ENCODE measurements around the gene EMILIN3. TPM values are rescaled to one million over a fixed set of nuclear protein-coding genes. Genes with fewer than 3 reads are reported as not detected.
A peak's percentile ranks its signal among the peaks of the same experiment; 100 is the strongest.

Gene EMILIN3
- total and polyA plus RNA-seq, 2 experiments from 2014 or later = not detected

GRCh38 chr20:41342474-41343464 is 23.8 kb downstream of the EMILIN3 start:
- Histone ChIP-seq H2AFZ (no peak overlapping the region), H3K36me3 (ENCODE audit: low read depth) (no peaks in the 10 kb centered on the region), H3K9me2 (ENCODE audit: insufficient read depth) (no peaks in the 10 kb centered on the region), H3K79me2 (ENCODE audit: insufficient read depth) (0 out of 2 replicates have a peak, but pooled peaks cover 9% of the 10 kb centered on the region), H3F3A (ENCODE audit: insufficient read depth) (no peaks in the 10 kb centered on the region), H3K27ac (no peak overlapping the region), H4K20me1 (ENCODE audit: insufficient read depth) (no peaks in the 10 kb centered on the region), H3K9me3 (ENCODE audit: low read depth) (no peaks in the 10 kb centered on the region), H3K9ac (no peak overlapping the region), H3K4me1 (ENCODE audit: insufficient read depth) (no peaks in the 10 kb centered on the region), H3K27me3 (replicated peaks; ENCODE audit: insufficient read depth) (no peaks in the 10 kb centered on the region), H3K4me3 (no peak overlapping the region), H3K4me2 (ENCODE audit: unreplicated experiment) (no peak overlapping the region)
- no peak for DNase-seq
- WGBS, 2 experiments (ENCODE audit: low coverage in 1 of 2, low lambda C conversion rate in 2 of 2, missing lambda C conversion rate in 2 of 2) = 90 to 92% methylated on average over 8 to 9 of the region's 9 CpGs
- in situ Hi-C loops (cut with MboI) = loop anchor here (10.0 to 25.0 kb wide), 2 partner anchors 168 to 355 kb away; no protein-coding TSS in a partner anchor
- TF ChIP-seq EZH2phosphoT487 (IDR thresholded peaks at IDR 0.05; ENCODE audit: insufficient read depth, low read depth) (no peak), EZH2 (IDR thresholded peaks at IDR 0.05; ENCODE audit: insufficient read depth, poor library complexity, severe bottlenecking) (no peak)

GRCh38 chr20:41340327-41341055 is 26.1 kb downstream of the EMILIN3 start, which contains the start of gene LPIN3:
LPIN3 (plus strand) TSS chr20:41340821; CDS start chr20:41345804, 4,983 bp downstream.
- peak within 1 kb of the TSS; percentile 90 for H2AFZ ChIP-seq
- H4K20me1 ChIP-seq (ENCODE audit: insufficient read depth) = no peaks in the 10 kb centered on the region
- H3K27me3 ChIP-seq (replicated peaks; ENCODE audit: insufficient read depth) = no peaks in the 10 kb centered on the region
- no peaks in the 10 kb centered on the region for H3K4me1 ChIP-seq (ENCODE audit: insufficient read depth)
- no peaks in the 10 kb centered on the region for H3K36me3 ChIP-seq (ENCODE audit: low read depth)
- DNase-seq = peak; percentile 93
- H3K9ac ChIP-seq = peak within 1 kb of the TSS; percentile 76
- TF ChIP-seq EZH2 (IDR thresholded peaks at IDR 0.05; ENCODE audit: insufficient read depth, poor library complexity, severe bottlenecking) (no peak), EZH2phosphoT487 (IDR thresholded peaks at IDR 0.05; ENCODE audit: insufficient read depth, low read depth) (no peak)
- no peaks in the 10 kb centered on the region for H3K9me3 ChIP-seq (ENCODE audit: low read depth)
- H3F3A ChIP-seq (ENCODE audit: insufficient read depth) = no peaks in the 10 kb centered on the region
- H3K4me3 ChIP-seq = peak within 1 kb of the TSS; percentile 72
- H3K4me2 ChIP-seq (ENCODE audit: unreplicated experiment) = peak within 1 kb of the TSS; percentile 77
- in situ Hi-C loops (cut with MboI) = loop anchor here (10.0 to 25.0 kb wide), 2 partner anchors 166 to 353 kb away; no protein-coding TSS in a partner anchor
- WGBS, 2 experiments (ENCODE audit: low coverage in 1 of 2, low lambda C conversion rate in 2 of 2, missing lambda C conversion rate in 2 of 2) = 3% methylated on average over 23 to 32 of the region's 33 CpGs
- H3K79me2 ChIP-seq (ENCODE audit: insufficient read depth) = 0 out of 2 replicates have a peak, but pooled peaks cover 9% of the 10 kb centered on the region
- no peaks in the 10 kb centered on the region for H3K9me2 ChIP-seq (ENCODE audit: insufficient read depth)
- no peak within 1 kb of the TSS for H3K27ac ChIP-seq

GRCh38 chr20:41339957-41340326 is 26.7 kb downstream of the EMILIN3 start:
- 0 out of 2 replicates have a peak, but pooled peaks cover 9% of the 10 kb centered on the region for H3K79me2 ChIP-seq (ENCODE audit: insufficient read depth)
- peak overlapping the region; percentile 77 for H3K4me2 ChIP-seq (ENCODE audit: unreplicated experiment)
- no peaks in the 10 kb centered on the region for H3K27me3 ChIP-seq (replicated peaks; ENCODE audit: insufficient read depth)
- H4K20me1 ChIP-seq (ENCODE audit: insufficient read depth) = no peaks in the 10 kb centered on the region
- H3K36me3 ChIP-seq (ENCODE audit: low read depth) = no peaks in the 10 kb centered on the region
- WGBS, 2 experiments (ENCODE audit: low coverage in 1 of 2, low lambda C conversion rate in 2 of 2, missing lambda C conversion rate in 2 of 2) = 10% methylated on average over 25 of the region's 25 CpGs
- no peaks in the 10 kb centered on the region for H3K9me2 ChIP-seq (ENCODE audit: insufficient read depth)
- in situ Hi-C loops (cut with MboI) = loop anchor here (10.0 to 25.0 kb wide), 2 partner anchors 165 to 353 kb away; no protein-coding TSS in a partner anchor
- H2AFZ ChIP-seq = peak overlapping the region; percentile 90
- DNase-seq = peak; percentile 77
- no peaks in the 10 kb centered on the region for H3F3A ChIP-seq (ENCODE audit: insufficient read depth)
- H3K9me3 ChIP-seq (ENCODE audit: low read depth) = no peaks in the 10 kb centered on the region
- peak overlapping the region; percentile 72 for H3K4me3 ChIP-seq
- H3K27ac ChIP-seq = no peak overlapping the region
- H3K4me1 ChIP-seq (ENCODE audit: insufficient read depth) = no peaks in the 10 kb centered on the region
- no peak for TF ChIP-seq EZH2 (IDR thresholded peaks at IDR 0.05; ENCODE audit: insufficient read depth, poor library complexity, severe bottlenecking)
- TF ChIP-seq EZH2phosphoT487 (IDR thresholded peaks at IDR 0.05; ENCODE audit: insufficient read depth, low read depth) = no peak
- H3K9ac ChIP-seq = peak overlapping the region; percentile 76
